K562 (cell line): ENCODE results near the gene TCIRG1. TPM values are rescaled to one million over a fixed set of nuclear protein-coding genes. Genes with fewer than 3 reads are reported as not detected.

Source experiments
- C11orf30 ChIP-seq: fragments of 450-650 bp; IDR thresholded peaks from 2 replicates; pipeline ENCODE4 v1.6.1; 2016; ENCODE audit warnings: low read depth, mild to moderate bottlenecking
- FOXK1 ChIP-seq: sonication (generic); formaldehyde crosslinking; IDR thresholded peaks from 2 replicates; pipeline ENCODE4 v1.8.0; 2022; ENCODE audit warnings: missing genetic modification reagents, mild to moderate bottlenecking, borderline replicate concordance
- MAX ChIP-seq: sonication (generic); formaldehyde crosslinking; IDR thresholded peaks from 2 replicates; pipeline ENCODE4 v1.9.0; 2022; ENCODE audit warnings: mild to moderate bottlenecking, missing genetic modification reagents
- MECOM ChIP-seq: fragments of 250-450 bp; sonication (Bioruptor Pico); IDR thresholded peaks from 2 replicates; pipeline ENCODE4 v1.8.0; 2022; ENCODE audit warnings: inconsistent platforms
- MITF ChIP-seq: IDR thresholded peaks from 2 replicates; pipeline ENCODE4 v1.6.1; 2014; ENCODE audit warnings: antibody characterized with exemption
- RHOXF2B ChIP-seq: fragments of 250-450 bp; sonication (Bioruptor Pico); conservative IDR thresholded peaks from 2 replicates; pipeline ENCODE4 v1.5.1; 2021
- SMAD3 ChIP-seq: fragments of 450-650 bp; formaldehyde crosslinking; conservative IDR thresholded peaks from 2 replicates; pipeline ENCODE4 v1.4.0; 2020; ENCODE audit warnings: mild to moderate bottlenecking
- ZNF217 ChIP-seq: sonication (generic); formaldehyde crosslinking; IDR thresholded peaks from 2 replicates; pipeline ENCODE4 v1.8.0; 2022; ENCODE audit warnings: mild to moderate bottlenecking, missing genetic modification reagents
- polyA plus RNA-seq, 8 experiments: library from polyadenylated mRNA; depleted of rRNA in 4 of 8; stranded (reverse) in 5 of 8; unstranded in 3 of 8; fragments of >200 nt; fragmentation: Nextera tagmentation in 2 of 8; fragmentation: Illumina TruSeq in 1 of 8; extraction: Ambion mirVana in 2 of 8; extraction: Trizol in 1 of 8; gene quantifications; 2 replicates each; pipeline versions ENCODE4 v1.2.1 to v1.2.3, GENCODE V29; 2011 to 2014; ENCODE audit warnings: inconsistent platforms in 1 of 8, missing spikeins in 1 of 8
- total RNA-seq, 7 experiments: library from RNA; depleted of rRNA in 6 of 7; stranded (reverse); fragments of >200 nt in 6 of 7; fragmentation: Illumina TruSeq in 2 of 7; extraction: Trizol in 2 of 7; gene quantifications; 2 replicates each; pipeline versions ENCODE4 v1.2.1 to v1.2.3, GENCODE V29; 2011 to 2021; ENCODE audit warnings: low replicate concordance in 1 of 7
- TF ChIP-seq, protein P1 (sequence below): fragments of 450-650 bp; IDR thresholded peaks from 2 replicates; pipeline ENCODE4 v1.6.1; 2016; ENCODE audit warnings: mild to moderate bottlenecking, moderate library complexity
- TF ChIP-seq, protein P2 (sequence below): fragments of 450-650 bp; IDR thresholded peaks from 2 replicates; pipeline ENCODE4 v1.6.1; 2014; ENCODE audit warnings: low read depth, mild to moderate bottlenecking, moderate library complexity, borderline replicate concordance

TCIRG1 gene
- total and polyA plus RNA-seq, 9 of the 15 experiments (the other 6 are each of a cell fraction or from before 2014, with no cell fraction given): 0.49 to 143 (median 24.4) TPM

- TF ChIP-seq, protein P1, sequence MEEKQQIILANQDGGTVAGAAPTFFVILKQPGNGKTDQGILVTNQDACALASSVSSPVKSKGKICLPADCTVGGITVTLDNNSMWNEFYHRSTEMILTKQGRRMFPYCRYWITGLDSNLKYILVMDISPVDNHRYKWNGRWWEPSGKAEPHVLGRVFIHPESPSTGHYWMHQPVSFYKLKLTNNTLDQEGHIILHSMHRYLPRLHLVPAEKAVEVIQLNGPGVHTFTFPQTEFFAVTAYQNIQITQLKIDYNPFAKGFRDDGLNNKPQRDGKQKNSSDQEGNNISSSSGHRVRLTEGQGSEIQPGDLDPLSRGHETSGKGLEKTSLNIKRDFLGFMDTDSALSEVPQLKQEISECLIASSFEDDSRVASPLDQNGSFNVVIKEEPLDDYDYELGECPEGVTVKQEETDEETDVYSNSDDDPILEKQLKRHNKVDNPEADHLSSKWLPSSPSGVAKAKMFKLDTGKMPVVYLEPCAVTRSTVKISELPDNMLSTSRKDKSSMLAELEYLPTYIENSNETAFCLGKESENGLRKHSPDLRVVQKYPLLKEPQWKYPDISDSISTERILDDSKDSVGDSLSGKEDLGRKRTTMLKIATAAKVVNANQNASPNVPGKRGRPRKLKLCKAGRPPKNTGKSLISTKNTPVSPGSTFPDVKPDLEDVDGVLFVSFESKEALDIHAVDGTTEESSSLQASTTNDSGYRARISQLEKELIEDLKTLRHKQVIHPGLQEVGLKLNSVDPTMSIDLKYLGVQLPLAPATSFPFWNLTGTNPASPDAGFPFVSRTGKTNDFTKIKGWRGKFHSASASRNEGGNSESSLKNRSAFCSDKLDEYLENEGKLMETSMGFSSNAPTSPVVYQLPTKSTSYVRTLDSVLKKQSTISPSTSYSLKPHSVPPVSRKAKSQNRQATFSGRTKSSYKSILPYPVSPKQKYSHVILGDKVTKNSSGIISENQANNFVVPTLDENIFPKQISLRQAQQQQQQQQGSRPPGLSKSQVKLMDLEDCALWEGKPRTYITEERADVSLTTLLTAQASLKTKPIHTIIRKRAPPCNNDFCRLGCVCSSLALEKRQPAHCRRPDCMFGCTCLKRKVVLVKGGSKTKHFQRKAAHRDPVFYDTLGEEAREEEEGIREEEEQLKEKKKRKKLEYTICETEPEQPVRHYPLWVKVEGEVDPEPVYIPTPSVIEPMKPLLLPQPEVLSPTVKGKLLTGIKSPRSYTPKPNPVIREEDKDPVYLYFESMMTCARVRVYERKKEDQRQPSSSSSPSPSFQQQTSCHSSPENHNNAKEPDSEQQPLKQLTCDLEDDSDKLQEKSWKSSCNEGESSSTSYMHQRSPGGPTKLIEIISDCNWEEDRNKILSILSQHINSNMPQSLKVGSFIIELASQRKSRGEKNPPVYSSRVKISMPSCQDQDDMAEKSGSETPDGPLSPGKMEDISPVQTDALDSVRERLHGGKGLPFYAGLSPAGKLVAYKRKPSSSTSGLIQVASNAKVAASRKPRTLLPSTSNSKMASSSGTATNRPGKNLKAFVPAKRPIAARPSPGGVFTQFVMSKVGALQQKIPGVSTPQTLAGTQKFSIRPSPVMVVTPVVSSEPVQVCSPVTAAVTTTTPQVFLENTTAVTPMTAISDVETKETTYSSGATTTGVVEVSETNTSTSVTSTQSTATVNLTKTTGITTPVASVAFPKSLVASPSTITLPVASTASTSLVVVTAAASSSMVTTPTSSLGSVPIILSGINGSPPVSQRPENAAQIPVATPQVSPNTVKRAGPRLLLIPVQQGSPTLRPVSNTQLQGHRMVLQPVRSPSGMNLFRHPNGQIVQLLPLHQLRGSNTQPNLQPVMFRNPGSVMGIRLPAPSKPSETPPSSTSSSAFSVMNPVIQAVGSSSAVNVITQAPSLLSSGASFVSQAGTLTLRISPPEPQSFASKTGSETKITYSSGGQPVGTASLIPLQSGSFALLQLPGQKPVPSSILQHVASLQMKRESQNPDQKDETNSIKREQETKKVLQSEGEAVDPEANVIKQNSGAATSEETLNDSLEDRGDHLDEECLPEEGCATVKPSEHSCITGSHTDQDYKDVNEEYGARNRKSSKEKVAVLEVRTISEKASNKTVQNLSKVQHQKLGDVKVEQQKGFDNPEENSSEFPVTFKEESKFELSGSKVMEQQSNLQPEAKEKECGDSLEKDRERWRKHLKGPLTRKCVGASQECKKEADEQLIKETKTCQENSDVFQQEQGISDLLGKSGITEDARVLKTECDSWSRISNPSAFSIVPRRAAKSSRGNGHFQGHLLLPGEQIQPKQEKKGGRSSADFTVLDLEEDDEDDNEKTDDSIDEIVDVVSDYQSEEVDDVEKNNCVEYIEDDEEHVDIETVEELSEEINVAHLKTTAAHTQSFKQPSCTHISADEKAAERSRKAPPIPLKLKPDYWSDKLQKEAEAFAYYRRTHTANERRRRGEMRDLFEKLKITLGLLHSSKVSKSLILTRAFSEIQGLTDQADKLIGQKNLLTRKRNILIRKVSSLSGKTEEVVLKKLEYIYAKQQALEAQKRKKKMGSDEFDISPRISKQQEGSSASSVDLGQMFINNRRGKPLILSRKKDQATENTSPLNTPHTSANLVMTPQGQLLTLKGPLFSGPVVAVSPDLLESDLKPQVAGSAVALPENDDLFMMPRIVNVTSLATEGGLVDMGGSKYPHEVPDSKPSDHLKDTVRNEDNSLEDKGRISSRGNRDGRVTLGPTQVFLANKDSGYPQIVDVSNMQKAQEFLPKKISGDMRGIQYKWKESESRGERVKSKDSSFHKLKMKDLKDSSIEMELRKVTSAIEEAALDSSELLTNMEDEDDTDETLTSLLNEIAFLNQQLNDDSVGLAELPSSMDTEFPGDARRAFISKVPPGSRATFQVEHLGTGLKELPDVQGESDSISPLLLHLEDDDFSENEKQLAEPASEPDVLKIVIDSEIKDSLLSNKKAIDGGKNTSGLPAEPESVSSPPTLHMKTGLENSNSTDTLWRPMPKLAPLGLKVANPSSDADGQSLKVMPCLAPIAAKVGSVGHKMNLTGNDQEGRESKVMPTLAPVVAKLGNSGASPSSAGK: peak; percentile 97
- no peak for TF ChIP-seq C11orf30
- no peak for TF ChIP-seq ZNF217 (CRISPR knock-in tag)
- no peak for TF ChIP-seq RHOXF2B (CRISPR knock-in tag)
- no peak for TF ChIP-seq FOXK1 (CRISPR knock-in tag)
- TF ChIP-seq MITF: peak; percentile 37; the same call in 1 of the 2 replicates
- TF ChIP-seq SMAD3 (CRISPR knock-in tag): no peak
- no peak; the same call in 1 of the 2 replicates for TF ChIP-seq MECOM (CRISPR knock-in tag)
- TF ChIP-seq, protein P2, sequence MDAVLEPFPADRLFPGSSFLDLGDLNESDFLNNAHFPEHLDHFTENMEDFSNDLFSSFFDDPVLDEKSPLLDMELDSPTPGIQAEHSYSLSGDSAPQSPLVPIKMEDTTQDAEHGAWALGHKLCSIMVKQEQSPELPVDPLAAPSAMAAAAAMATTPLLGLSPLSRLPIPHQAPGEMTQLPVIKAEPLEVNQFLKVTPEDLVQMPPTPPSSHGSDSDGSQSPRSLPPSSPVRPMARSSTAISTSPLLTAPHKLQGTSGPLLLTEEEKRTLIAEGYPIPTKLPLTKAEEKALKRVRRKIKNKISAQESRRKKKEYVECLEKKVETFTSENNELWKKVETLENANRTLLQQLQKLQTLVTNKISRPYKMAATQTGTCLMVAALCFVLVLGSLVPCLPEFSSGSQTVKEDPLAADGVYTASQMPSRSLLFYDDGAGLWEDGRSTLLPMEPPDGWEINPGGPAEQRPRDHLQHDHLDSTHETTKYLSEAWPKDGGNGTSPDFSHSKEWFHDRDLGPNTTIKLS: no peak
- peak; percentile 95 for TF ChIP-seq MAX (CRISPR knock-in tag)
These were observed 42.0 kb upstream of the TCIRG1 start (continued) for GRCh38 chr11:67996622-67997474.
